GF-D8 (cell line): ENCODE measurements around the gene SEMG1.

Experiments
- DNase-seq: peaks from one replicate; lab custom pipeline; 2025; lab: John Stamatoyannopoulos, UW

Gene SEMG1

DNA sequence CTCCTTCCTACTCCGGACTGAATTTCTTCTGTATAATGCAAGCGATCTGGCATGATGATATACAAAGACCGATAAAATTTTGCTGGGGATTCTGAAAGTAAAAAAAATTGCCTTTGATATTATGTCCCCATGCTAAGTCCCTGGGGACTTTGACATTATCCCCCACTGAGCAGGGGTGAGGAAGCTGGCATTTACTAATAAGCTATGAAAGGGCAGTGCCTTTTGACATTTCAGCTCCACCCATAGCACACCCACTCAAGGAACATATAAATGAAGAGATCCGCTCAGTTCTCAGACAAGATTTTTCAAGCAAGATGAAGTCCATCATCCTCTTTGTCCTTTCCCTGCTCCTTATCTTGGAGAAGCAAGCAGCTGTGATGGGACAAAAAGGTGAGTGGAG lies 14.2 kb downstream of the SEMG1 start, which contains the start of gene SEMG2:
SEMG2 (plus strand) TSS at position 298 of the 400 bp plus-strand sequence; CDS start at position 315, 17 bp downstream.
- no peak for DNase-seq

DNA sequence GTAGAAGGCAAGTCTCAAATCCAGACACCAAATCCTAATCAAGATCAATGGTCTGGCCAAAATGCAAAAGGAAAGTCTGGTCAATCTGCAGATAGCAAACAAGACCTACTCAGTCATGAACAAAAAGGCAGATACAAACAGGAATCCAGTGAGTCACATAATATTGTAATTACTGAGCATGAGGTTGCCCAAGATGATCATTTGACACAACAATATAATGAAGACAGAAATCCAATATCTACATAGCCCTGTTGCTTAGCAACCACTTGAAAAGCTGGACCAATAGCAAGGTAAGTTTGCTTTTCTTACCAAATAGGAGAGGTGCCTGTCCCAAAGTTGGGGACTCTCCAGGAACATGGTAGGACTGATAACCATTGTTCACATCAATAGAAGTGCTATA lies 16.3 kb downstream of the SEMG1 start:
- DNase-seq = no peak

DNA sequence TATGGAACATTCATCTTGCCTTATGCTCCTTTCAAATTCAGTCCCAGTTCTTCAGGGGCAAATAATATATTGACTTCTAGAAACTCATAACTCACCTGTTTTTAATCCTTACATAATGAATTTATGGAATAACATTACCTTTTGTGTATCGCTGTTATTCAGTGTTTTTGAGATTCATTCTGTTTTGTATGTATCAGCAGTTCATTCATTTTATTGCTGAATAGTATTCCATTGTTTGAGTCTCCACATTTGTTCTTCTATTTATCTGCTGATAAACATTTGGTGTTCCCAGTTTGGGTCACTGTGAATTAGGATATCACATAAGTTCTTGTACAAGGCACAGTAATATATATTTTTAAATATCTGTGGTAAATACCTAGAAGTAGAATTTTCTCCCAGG lies 19.5 kb downstream of the SEMG1 start:
- DNase-seq = no peak

DNA sequence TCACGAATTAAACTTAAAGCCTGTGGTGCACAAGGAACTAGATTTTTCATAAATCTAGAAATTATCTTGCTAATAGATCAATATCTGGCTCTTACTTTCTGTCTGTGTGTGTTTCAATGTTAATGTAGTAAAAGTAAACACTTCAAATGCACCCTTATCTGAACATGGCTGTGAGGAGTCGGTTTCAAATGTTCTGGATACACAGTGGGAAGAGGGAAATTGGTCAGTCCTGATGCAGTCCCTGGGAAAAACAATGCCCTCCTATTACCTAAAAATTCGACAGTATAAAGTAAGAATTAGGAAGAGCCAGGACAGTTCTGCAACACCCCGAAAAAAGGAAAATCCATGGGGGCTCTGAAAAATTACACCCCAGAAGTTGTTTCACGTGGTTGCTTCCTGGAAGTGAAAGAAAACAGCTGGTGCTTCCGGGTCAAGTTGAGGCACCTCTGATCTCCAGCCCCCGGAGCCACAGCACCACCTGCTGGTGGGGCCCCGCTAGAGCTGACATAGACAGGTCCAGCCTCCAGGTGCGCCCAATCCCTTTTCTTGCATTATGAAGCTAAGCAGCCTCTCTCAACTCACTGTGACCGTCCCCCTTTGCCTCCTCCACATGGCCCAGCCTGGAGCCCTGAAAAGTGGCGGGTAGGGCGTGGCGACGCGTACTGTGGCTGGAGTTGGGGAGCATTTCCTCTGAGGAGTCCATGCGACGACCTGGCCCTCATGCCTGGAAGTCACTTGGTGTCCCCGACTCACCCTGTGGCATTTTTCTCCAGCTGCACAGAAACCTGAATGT lies 22.6 kb downstream of the SEMG1 start:
- DNase-seq = no peak

DNA sequence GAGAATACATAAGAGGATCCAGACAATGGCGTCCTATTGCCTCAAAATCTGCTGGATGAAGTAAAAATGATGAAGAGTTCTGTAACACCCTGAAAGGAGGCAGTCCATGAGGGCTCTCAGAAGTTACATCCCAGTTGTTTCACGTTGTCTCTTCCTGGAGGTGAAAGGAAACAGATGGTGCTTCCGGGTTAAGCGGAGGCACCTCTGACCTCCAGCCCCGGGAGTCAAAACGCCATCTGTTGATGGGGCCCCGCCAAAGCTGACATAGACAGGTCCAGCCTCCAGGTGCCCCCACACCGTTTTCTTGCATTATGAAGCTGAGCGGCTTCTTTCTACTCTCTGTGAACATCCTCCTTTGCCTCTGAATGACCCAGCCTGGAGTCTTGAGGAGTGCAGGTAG lies 23.8 kb downstream of the SEMG1 start:
- DNase-seq = no peak

DNA sequence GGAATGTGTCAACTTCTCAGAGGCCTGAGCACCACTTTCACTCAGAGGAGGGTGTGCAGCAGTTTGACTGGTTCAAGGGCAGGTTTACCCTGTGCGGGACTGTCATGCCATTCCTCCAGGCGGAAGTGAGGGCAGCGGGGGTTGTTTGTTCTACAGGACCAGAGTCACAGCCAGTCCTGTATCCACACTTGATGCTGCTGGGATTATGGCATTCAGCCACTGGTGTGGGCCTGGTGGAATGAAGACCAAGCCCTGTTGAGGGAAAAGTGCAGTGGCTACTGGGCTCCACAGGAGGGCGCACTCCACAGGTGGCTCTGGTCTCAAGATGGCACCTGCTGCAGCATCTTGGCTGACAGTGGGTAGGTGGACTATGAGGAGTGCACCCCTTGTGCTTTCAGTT lies 29.2 kb downstream of the SEMG1 start:
- no peak for DNase-seq

DNA sequence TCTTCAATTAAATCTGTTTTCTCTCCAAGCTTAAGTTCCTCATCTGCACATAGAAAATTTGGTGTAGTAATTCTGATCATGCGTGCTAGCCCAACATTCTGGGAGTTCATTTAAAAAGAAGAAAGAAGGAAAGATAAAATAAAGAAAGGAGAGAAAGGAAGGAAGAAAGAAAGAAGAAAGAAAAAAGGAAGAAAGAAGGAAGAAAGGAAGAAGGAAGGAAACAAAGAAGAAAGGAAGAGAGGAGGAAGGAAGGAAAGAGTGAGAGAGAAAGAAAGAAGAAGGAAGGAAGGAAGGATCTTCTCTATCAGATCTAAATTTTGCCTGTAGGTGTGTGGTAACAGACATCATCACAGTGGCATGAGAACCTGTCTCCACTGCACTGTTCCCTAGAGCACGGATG lies 31.3 kb downstream of the SEMG1 start:
- DNase-seq = no peak

DNA sequence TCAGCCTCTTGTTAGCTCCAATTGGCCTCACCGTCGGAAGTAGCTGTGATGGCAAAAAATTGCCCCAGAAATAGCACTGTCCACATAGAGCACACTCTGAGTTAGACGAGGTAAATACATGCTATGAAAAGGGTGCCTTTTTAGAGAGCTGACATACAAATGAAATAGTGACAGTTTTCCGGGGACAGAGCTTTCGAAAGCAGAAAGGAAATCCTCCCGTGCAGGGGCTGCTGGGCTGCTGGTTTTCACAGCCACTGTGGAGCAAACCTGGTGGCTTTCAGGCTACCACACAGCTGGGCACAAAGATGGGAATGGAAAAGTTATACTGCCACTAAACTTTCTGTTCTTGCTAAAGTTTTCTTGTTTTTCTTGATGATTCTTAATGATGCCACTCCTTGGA lies 39.3 kb downstream of the SEMG1 start:
- DNase-seq = peak; percentile 51

DNA sequence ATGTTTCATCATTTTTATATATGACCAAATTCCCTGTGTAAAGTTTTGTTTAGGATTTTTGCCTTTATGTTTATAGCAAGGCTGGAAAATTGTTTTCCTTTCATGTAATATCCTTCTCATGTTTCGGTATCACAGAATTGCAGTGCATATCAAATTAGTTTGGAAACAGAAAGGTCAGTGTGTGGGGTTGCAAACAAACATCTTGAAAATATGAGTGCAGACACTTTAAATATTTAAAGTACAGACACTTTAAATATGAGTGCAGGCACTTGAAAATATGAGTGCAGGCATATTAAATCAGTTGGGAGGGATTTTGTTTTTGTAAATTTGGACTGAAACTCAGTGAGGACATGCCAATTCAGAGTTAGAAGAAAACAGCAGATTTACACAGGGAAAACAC lies 41.0 kb downstream of the SEMG1 start:
- no peak for DNase-seq

DNA sequence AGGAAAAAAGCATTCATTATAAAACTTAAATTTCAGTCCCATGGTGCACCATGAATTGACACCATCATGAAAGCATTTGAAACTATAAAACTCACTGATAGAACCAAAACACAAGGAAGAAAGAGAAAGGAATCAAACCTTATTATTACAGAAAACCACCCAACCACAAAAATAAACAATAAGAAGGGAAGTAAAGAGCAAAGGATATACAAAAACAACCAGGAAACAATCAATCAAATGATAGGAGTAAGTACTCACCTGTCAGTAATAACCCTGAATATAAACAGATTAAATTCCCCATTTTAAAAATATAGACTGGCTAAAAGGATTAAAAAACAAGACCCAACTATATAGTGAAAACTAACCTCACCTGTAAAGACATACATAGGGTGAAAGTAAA lies 41.8 kb downstream of the SEMG1 start:
- DNase-seq = no peak

DNA sequence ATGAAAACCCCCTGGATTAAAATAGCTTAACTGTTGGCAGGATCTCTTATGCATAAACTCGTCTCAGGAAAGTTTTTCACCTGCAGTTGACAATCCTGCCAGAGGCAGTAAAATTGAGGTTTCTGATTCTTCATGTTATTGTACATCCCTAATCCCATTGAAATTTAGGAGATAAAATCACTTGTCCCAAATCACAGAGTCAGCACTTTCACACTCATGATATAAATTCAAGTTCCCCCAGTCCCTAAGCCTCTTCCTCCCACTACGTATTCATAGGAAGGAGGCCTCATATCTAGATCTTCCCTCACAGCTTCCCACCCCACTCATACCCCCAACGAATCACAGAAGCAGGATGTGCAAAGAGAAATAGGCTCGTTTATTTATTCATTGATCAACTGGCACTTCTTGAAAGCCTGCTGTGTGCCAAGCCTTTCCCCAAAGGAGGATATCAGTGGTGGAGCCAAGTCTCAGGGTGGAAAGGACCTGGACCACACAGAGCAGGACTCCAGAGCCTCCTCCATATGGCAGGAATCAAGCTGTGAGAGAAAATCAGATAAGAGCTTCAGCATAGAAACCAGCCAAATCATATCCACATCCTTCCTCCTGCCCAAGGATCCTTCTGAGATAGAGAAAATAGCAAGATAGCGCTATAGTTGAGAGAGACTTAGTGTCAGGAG lies 45.2 kb downstream of the SEMG1 start:
- no peak for DNase-seq

DNA sequence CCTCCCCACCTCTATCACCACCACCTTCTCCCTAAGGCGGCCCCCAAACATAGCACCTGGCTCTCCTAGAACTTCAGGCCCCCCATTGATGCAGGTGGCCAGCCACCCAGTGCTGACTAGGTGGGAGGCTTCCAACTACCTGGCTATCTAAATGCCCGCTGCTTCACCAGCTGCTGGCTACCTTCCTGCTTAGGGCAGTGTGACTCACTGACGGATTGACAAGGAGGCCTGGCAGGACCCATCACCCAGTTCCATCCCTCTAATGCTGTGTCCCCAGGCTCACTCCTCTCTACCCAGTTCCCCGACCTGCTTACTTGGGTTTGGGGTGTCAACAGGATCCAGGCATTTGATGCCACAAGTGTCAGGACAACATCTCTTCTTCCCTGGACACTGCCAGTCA lies 46.4 kb downstream of the SEMG1 start:
- DNase-seq = no peak

DNA sequence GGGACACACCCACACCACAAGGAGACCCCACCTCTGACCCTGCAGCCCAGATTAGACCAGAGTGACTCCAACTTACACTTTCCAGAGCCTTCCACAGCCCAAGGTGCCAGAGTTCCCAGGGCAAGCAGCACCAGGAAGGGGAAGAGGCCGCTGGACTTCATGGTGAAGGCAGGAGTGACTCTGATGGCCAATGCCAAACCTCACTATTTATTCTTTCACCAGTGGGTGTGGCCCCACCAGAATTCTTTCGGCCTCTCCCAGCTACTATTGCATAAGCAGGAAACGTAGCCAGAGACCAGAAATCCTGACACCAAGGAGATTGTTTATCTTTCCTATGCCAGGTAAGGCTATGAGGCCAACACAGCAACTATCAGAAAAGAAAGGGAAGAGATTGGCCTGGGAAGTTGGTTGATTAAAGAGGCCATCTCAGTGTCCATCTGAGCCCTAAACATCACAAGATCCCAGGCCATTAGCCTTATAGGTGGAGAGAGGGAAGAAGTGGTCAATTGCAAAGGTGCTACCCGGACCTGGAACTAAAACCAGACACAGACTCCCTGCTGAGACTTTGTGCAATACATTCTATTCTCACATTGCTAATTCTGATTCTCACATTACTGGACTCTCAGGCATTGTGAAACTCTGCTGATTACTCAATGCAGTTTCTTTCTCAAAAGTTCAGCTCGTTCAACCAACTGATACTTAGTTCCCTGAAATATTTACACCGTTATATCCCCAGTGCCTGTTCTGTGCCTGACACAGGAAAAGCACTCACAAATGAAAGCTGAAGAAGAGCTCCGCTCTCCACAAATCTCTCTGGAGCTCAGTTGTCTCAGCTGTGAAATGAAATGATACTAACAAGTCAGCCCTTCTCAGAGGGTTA lies 47.8 kb downstream of the SEMG1 start, which contains the start of gene SLPI:
SLPI (minus strand) TSS at position 182 of the 880 bp plus-strand sequence; CDS start at position 161, 21 bp downstream.
- DNase-seq = peak; percentile 70

DNA sequence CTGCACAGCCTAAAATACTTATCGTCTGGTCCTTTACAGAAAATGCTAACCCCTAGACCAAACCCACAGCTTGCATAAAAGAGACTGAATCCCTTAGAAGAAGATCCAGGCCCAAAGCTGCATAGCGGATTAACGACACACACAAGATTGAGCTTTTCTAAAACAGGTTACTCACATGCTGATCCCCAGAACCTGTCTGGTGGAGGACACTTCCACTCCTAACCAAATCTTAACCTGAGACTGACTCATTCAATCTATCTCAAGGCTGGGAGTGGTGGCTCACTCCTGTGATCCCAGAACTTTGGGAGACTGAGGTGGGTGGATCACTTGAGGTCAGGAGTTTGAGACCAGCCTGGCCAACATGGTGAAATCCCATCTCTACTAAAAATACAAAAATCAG lies 50.3 kb downstream of the SEMG1 start:
- DNase-seq = no peak

DNA sequence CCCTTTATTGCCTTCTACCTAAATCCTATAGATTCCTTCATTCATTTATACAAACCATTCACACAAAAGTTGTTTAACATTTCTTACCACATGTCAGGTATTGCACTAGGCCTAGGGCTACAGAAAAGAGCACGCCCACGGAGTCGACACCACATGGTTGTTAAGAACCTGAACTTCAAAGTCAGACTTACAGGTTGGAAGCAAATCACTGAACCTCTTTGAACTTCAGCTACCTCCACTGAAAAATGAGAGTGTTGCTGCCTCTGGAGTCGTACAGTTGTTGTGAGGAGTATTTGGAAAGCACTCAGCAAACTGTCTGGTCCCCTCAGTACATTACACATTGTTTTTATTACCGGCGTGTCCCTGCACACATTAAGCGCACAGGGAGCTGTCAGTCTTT lies 50.9 kb downstream of the SEMG1 start:
- DNase-seq = no peak

DNA sequence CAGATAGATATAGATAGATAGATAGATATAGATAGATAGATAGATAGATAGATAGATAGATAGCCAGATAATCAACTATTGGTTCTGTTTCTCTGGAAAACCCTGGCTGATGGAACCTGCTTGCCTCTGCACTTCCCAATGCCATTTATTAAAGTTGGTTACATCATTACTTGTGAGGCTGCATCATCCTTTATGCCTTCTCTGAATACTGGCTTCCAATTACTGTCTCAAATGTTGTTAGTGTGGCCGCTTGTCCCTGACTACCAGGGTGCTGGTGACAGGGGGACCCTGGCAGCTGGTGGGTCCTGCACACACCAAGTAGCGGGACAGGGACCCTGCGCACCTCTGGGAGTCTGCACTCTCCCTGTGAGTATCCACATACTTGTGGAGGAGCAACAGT lies 51.4 kb downstream of the SEMG1 start:
- no peak for DNase-seq

DNA sequence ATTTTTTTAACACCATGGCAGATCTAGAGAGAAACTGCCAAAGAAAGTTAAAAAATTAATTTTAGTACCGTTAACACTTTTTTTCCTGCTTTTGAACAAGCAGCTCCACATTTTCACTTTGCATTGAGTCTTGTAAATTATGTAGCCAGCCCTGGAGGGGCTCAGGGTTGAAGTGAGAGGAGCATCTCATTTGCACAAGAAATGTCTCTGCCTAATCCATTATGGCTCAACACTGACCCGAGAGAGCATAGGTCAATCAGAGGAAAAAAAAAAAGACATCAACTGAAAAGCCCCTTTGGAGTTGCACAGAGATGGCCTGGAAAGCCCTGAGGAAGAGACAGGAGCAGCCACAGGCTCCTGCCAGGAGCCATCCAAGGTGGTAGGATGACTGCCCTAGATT lies 51.8 kb downstream of the SEMG1 start:
- no peak for DNase-seq
